H1 (cell line): ENCODE data around the gene RASAL2. TPM values are rescaled to one million over a fixed set of nuclear protein-coding genes. Genes with fewer than 3 reads are reported as not detected.

Experiments
- EGR1 ChIP-seq: IDR thresholded peaks from 2 replicates; pipeline ENCODE4 v1.6.1; 2011; ENCODE audit warnings: low read depth, low read length, borderline replicate concordance
- SRF ChIP-seq: IDR thresholded peaks from 2 replicates; pipeline ENCODE4 v1.6.1; 2011; ENCODE audit warnings: mild to moderate bottlenecking, low read depth, low read length, moderate library complexity
- TAF7 ChIP-seq: optimal IDR thresholded peaks from 2 replicates; pipeline ENCODE3; 2011; ENCODE audit warnings: low read depth, mild to moderate bottlenecking, inconsistent platforms, low read length, moderate library complexity, borderline replicate concordance
- YY1 ChIP-seq: IDR thresholded peaks from 2 replicates; pipeline ENCODE4 v1.6.1; 2011; ENCODE audit warnings: low read depth, mild to moderate bottlenecking, low read length
- polyA plus RNA-seq, 7 experiments: library from polyadenylated mRNA; depleted of rRNA in 3 of 7; stranded (reverse) in 5 of 7; unstranded in 2 of 7; fragments of >200 nt in 5 of 7; fragments of 200-250 nt in 2 of 7; gene quantifications; 1 replicate in 5 of 7; 2 replicates in 1 of 7; 4 replicates in 1 of 7; pipeline versions ENCODE4 v1.2.1 to v1.2.3, GENCODE V29; 2011 to 2013; ENCODE audit warnings: missing spikeins in 2 of 7, mixed read lengths in 2 of 7
- total RNA-seq: library from RNA; stranded (reverse); fragmentation: NEBNext Ultra II Directional; extraction: Animal tissue kit (Norgen Biotek cat#: 25700); gene quantifications from 2 replicates; pipeline ENCODE4 v1.2.1, GENCODE V29; 2021
- TF ChIP-seq, protein P1 (sequence below): fragments of 300-600 bp; sonication (generic); IDR thresholded peaks from 2 replicates; pipeline ENCODE4 v1.7.1; 2012; ENCODE audit warnings: low read length, moderate library complexity, mild to moderate bottlenecking, inconsistent platforms; ENCODE audit not compliant: insufficient replicate concordance
- TF ChIP-seq, protein P2 (sequence below): IDR thresholded peaks from 2 replicates; pipeline ENCODE4 v1.6.1; 2012; ENCODE audit warnings: low read length, inconsistent platforms

Gene RASAL2
- total and polyA plus RNA-seq, 2 of the 8 experiments (the other 6 are each of a cell fraction or from before 2014, with no cell fraction given), result 15.9 to 32.5 TPM

DNA sequence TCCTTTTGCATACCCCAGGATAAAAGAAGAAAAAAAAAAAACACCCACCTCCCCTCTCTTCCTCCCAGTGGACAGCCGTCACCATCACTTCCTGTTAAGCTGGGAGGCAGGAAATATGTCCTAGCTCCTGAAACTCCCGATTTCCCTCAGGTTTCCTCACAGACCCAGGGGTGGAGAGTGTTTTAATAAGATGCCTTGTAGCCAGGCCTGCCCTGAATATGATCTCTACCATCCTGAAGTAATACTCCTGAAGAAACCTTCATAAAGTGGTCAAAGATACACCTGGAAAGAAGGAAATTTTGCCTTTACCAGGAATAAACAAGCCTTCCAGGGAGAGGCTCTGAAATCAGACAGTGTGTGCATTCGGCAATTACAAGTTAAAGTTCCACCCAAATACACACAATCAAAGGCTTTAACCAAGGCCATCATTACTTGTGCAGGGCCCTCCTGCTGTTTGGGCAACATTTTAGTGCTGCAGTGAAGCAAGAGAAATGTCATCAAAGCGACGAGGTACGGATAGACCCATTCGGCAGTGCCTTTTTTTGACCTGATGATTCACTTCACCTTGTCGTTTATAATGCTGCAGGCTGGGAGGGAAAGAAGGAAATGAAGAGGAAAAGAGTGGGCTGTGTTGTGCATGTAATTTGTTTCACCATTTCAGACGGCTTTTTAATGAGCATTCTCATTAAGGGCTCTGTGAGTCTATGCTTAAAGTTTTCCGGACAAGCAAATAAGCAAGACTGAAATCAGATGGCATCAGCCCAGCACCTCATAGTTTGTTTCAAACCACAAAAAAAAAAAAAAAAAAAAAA, 41.0 kb upstream of the RASAL2 start (continued):
- TF ChIP-seq, protein P1, sequence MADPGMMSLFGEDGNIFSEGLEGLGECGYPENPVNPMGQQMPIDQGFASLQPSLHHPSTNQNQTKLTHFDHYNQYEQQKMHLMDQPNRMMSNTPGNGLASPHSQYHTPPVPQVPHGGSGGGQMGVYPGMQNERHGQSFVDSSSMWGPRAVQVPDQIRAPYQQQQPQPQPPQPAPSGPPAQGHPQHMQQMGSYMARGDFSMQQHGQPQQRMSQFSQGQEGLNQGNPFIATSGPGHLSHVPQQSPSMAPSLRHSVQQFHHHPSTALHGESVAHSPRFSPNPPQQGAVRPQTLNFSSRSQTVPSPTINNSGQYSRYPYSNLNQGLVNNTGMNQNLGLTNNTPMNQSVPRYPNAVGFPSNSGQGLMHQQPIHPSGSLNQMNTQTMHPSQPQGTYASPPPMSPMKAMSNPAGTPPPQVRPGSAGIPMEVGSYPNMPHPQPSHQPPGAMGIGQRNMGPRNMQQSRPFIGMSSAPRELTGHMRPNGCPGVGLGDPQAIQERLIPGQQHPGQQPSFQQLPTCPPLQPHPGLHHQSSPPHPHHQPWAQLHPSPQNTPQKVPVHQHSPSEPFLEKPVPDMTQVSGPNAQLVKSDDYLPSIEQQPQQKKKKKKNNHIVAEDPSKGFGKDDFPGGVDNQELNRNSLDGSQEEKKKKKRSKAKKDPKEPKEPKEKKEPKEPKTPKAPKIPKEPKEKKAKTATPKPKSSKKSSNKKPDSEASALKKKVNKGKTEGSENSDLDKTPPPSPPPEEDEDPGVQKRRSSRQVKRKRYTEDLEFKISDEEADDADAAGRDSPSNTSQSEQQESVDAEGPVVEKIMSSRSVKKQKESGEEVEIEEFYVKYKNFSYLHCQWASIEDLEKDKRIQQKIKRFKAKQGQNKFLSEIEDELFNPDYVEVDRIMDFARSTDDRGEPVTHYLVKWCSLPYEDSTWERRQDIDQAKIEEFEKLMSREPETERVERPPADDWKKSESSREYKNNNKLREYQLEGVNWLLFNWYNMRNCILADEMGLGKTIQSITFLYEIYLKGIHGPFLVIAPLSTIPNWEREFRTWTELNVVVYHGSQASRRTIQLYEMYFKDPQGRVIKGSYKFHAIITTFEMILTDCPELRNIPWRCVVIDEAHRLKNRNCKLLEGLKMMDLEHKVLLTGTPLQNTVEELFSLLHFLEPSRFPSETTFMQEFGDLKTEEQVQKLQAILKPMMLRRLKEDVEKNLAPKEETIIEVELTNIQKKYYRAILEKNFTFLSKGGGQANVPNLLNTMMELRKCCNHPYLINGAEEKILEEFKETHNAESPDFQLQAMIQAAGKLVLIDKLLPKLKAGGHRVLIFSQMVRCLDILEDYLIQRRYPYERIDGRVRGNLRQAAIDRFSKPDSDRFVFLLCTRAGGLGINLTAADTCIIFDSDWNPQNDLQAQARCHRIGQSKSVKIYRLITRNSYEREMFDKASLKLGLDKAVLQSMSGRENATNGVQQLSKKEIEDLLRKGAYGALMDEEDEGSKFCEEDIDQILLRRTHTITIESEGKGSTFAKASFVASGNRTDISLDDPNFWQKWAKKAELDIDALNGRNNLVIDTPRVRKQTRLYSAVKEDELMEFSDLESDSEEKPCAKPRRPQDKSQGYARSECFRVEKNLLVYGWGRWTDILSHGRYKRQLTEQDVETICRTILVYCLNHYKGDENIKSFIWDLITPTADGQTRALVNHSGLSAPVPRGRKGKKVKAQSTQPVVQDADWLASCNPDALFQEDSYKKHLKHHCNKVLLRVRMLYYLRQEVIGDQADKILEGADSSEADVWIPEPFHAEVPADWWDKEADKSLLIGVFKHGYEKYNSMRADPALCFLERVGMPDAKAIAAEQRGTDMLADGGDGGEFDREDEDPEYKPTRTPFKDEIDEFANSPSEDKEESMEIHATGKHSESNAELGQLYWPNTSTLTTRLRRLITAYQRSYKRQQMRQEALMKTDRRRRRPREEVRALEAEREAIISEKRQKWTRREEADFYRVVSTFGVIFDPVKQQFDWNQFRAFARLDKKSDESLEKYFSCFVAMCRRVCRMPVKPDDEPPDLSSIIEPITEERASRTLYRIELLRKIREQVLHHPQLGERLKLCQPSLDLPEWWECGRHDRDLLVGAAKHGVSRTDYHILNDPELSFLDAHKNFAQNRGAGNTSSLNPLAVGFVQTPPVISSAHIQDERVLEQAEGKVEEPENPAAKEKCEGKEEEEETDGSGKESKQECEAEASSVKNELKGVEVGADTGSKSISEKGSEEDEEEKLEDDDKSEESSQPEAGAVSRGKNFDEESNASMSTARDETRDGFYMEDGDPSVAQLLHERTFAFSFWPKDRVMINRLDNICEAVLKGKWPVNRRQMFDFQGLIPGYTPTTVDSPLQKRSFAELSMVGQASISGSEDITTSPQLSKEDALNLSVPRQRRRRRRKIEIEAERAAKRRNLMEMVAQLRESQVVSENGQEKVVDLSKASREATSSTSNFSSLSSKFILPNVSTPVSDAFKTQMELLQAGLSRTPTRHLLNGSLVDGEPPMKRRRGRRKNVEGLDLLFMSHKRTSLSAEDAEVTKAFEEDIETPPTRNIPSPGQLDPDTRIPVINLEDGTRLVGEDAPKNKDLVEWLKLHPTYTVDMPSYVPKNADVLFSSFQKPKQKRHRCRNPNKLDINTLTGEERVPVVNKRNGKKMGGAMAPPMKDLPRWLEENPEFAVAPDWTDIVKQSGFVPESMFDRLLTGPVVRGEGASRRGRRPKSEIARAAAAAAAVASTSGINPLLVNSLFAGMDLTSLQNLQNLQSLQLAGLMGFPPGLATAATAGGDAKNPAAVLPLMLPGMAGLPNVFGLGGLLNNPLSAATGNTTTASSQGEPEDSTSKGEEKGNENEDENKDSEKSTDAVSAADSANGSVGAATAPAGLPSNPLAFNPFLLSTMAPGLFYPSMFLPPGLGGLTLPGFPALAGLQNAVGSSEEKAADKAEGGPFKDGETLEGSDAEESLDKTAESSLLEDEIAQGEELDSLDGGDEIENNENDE, result no peak
- TF ChIP-seq SRF (no peak), YY1 (no peak), TAF7 (no peak), EGR1 (no peak)
- TF ChIP-seq, protein P2, sequence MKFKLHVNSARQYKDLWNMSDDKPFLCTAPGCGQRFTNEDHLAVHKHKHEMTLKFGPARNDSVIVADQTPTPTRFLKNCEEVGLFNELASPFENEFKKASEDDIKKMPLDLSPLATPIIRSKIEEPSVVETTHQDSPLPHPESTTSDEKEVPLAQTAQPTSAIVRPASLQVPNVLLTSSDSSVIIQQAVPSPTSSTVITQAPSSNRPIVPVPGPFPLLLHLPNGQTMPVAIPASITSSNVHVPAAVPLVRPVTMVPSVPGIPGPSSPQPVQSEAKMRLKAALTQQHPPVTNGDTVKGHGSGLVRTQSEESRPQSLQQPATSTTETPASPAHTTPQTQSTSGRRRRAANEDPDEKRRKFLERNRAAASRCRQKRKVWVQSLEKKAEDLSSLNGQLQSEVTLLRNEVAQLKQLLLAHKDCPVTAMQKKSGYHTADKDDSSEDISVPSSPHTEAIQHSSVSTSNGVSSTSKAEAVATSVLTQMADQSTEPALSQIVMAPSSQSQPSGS, result no peak
